Neural progenitor cell (in vitro differentiated cells): ENCODE measurements around the gene RNF150. TPM values are rescaled to one million over a fixed set of nuclear protein-coding genes. Genes with fewer than 3 reads are reported as not detected.
A peak's percentile ranks its signal among the peaks of the same experiment; 100 is the strongest.

Experiments used
- DNase-seq: peaks from one replicate; pipeline ENCODE4 v3.0.0-alpha.2; 2016; ENCODE audit warnings: low spot score
- H2AFZ ChIP-seq: fragments of 200-600 bp; sonication (generic); replicated peaks from 2 replicates; pipeline ENCODE4 v1.6.1; 2016; ENCODE audit warnings: antibody characterized with exemption
- H3F3A ChIP-seq: fragments of 200-600 bp; sonication (generic); 2 replicates; pipeline ENCODE4 v1.6.1; 2016; ENCODE audit warnings: antibody characterized with exemption, low read depth
- H3K27ac ChIP-seq: fragments of 200-600 bp; sonication (generic); 2 replicates; pipeline ENCODE4 v1.5.1; 2016; ENCODE audit warnings: mild to moderate bottlenecking
- H3K27me3 ChIP-seq: fragments of 200-600 bp; sonication (generic); 2 replicates; pipeline ENCODE4 v1.6.1; 2016; ENCODE audit warnings: mild to moderate bottlenecking, moderate library complexity
- H3K36me3 ChIP-seq: fragments of 200-600 bp; sonication (generic); 2 replicates; pipeline ENCODE4 v1.5.1; 2016
- H3K4me1 ChIP-seq: fragments of 200-600 bp; sonication (generic); 2 replicates; pipeline ENCODE4 v1.6.1; 2016; ENCODE audit warnings: mixed run types
- H3K4me2 ChIP-seq: fragments of 200-600 bp; sonication (generic); 2 replicates; pipeline ENCODE4 v1.6.1; 2016
- H3K4me3 ChIP-seq: fragments of 200-600 bp; sonication (generic); 2 replicates; pipeline ENCODE4 v1.5.1; 2016
- H3K79me2 ChIP-seq: fragments of 200-600 bp; sonication (generic); 2 replicates; pipeline ENCODE4 v1.6.1; 2016; ENCODE audit warnings: low read depth
- H3K9ac ChIP-seq: fragments of 200-600 bp; sonication (generic); 2 replicates; pipeline ENCODE4 v1.6.1; 2016
- H3K9me3 ChIP-seq: fragments of 200-600 bp; sonication (generic); 2 replicates; pipeline ENCODE4 v1.5.1; 2016; ENCODE audit warnings: low read depth
- H4K20me1 ChIP-seq: fragments of 200-600 bp; sonication (generic); 2 replicates; pipeline ENCODE4 v1.6.1; 2016; ENCODE audit warnings: low read depth
- H3K27ac Mint-ChIP-seq: 3 replicates; pipeline ENCODE4 v1.8.0; 2021; ENCODE audit warnings: mixed read lengths
- H3K27me3 Mint-ChIP-seq: 2 replicates; pipeline ENCODE4 v1.8.0; 2022; ENCODE audit warnings: low read depth, mild to moderate bottlenecking, inconsistent platforms, moderate library complexity, mixed read lengths; ENCODE audit not compliant: insufficient read depth
- H3K36me3 Mint-ChIP-seq: 3 replicates; pipeline ENCODE4 v1.8.0; 2021; ENCODE audit warnings: mixed read lengths
- H3K4me1 Mint-ChIP-seq: 3 replicates; pipeline ENCODE4 v1.8.0; 2021; ENCODE audit warnings: mixed read lengths
- H3K4me3 Mint-ChIP-seq: 3 replicates; pipeline ENCODE4 v1.8.0; 2021; ENCODE audit warnings: mild to moderate bottlenecking, moderate library complexity, mixed read lengths
- H3K9me3 Mint-ChIP-seq: 3 replicates; pipeline ENCODE4 v1.8.0; 2020; ENCODE audit warnings: mixed read lengths
- EZH2 ChIP-seq: fragments of 200-600 bp; sonication (generic); IDR thresholded peaks from 2 replicates; pipeline ENCODE4 v1.6.1; 2017; ENCODE audit warnings: antibody characterized with exemption, mild to moderate bottlenecking, moderate library complexity
- EZH2phosphoT487 ChIP-seq: fragments of 200-600 bp; sonication (generic); IDR thresholded peaks from 2 replicates; pipeline ENCODE4 v1.6.1; 2017; ENCODE audit warnings: antibody characterized with exemption
- total RNA-seq: library from RNA; depleted of rRNA; stranded (reverse); fragments of >200 nt; gene quantifications from 2 replicates; pipeline ENCODE4 v1.2.3, GENCODE V29; 2015; ENCODE audit warnings: low replicate concordance
- TF ChIP-seq, protein P1 (sequence below): fragments of 200-600 bp; sonication (generic); IDR thresholded peaks from 2 replicates; pipeline ENCODE4 v1.5.1; 2017; ENCODE audit warnings: antibody characterized with exemption, mild to moderate bottlenecking

RNF150 gene
- total RNA-seq, 1 donor from 2014 or later = 1.4 TPM

DNA sequence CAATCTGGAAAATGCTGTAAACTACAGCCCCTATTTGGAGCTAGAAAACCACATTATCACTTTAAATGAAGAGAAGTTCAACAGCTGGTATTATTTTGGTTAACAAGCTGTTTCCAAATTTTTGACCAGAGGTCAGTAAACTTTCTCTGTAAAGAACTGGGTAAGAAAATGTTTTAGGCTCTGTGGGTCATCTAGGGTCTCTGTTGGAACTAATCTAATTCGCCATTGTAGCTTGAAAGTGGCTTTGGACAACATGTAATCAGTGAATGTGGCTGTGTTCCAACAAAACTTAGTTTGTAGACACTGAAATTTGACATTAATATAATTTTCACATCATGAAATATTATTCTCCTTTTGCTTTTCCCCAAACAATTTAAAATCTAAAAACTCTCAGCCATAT lies 25.8 kb upstream of the RNF150 start:
- H3K4me2 ChIP-seq = no peak overlapping the region
- H3F3A ChIP-seq = no peaks in the 10 kb centered on the region
- H3K36me3 Mint-ChIP-seq = no peaks in the 10 kb centered on the region
- no peaks in the 10 kb centered on the region for H3K27me3 ChIP-seq
- no peak for TF ChIP-seq EZH2phosphoT487
- DNase-seq = no peak
- H3K4me1 Mint-ChIP-seq = no peaks in the 10 kb centered on the region
- H4K20me1 ChIP-seq = no peaks in the 10 kb centered on the region
- no peak overlapping the region for H3K9ac ChIP-seq
- H3K27ac Mint-ChIP-seq = no peak overlapping the region
- no peaks in the 10 kb centered on the region for H3K79me2 ChIP-seq
- H3K9me3 ChIP-seq = no peaks in the 10 kb centered on the region
- no peaks in the 10 kb centered on the region for H3K4me1 ChIP-seq
- H3K27me3 Mint-ChIP-seq = peaks cover 9% of the 10 kb centered on the region
- H3K27ac ChIP-seq = no peak overlapping the region
- no peak overlapping the region for H3K4me3 ChIP-seq
- peaks cover 5% of the 10 kb centered on the region for H3K9me3 Mint-ChIP-seq
- H3K4me3 Mint-ChIP-seq = no peak overlapping the region
- no peak overlapping the region for H2AFZ ChIP-seq
- H3K36me3 ChIP-seq = no peaks in the 10 kb centered on the region

DNA sequence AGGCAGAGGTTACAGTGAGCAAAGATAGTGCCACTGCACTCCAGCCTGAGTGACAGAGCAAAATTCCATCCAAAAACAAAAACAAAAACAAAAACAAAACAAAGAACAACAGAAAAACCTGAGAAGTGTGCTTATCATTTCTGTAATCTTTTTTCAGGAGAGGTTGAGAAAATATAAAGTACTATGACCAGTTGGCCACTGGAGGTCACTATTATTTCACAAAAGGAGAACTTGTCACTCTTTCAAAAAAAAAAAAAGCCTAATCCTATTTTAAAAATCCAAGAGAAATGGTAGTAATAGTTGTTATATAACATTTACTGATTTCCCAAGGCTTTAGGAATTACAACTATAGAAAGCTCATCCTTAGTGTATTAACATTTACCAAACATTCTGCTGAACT lies 24.9 kb upstream of the RNF150 start:
- Mint-ChIP-seq H3K9me3 (peaks cover 5% of the 10 kb centered on the region), H3K27me3 (peaks cover 9% of the 10 kb centered on the region), H3K36me3 (no peaks in the 10 kb centered on the region), H3K4me1 (no peaks in the 10 kb centered on the region), H3K4me3 (no peak overlapping the region), H3K27ac (no peak overlapping the region)
- no peaks in the 10 kb centered on the region for H3F3A ChIP-seq
- no peak overlapping the region for H3K4me2 ChIP-seq
- DNase-seq = peak; percentile 35
- no peaks in the 10 kb centered on the region for H3K4me1 ChIP-seq
- H3K79me2 ChIP-seq = no peaks in the 10 kb centered on the region
- H3K36me3 ChIP-seq = no peaks in the 10 kb centered on the region
- no peaks in the 10 kb centered on the region for H3K27me3 ChIP-seq
- H2AFZ ChIP-seq = no peak overlapping the region
- H4K20me1 ChIP-seq = no peaks in the 10 kb centered on the region
- TF ChIP-seq, protein P1, sequence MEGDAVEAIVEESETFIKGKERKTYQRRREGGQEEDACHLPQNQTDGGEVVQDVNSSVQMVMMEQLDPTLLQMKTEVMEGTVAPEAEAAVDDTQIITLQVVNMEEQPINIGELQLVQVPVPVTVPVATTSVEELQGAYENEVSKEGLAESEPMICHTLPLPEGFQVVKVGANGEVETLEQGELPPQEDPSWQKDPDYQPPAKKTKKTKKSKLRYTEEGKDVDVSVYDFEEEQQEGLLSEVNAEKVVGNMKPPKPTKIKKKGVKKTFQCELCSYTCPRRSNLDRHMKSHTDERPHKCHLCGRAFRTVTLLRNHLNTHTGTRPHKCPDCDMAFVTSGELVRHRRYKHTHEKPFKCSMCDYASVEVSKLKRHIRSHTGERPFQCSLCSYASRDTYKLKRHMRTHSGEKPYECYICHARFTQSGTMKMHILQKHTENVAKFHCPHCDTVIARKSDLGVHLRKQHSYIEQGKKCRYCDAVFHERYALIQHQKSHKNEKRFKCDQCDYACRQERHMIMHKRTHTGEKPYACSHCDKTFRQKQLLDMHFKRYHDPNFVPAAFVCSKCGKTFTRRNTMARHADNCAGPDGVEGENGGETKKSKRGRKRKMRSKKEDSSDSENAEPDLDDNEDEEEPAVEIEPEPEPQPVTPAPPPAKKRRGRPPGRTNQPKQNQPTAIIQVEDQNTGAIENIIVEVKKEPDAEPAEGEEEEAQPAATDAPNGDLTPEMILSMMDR = peak; percentile 73
- TF ChIP-seq EZH2 (no peak), EZH2phosphoT487 (no peak)
- H3K27ac ChIP-seq = no peak overlapping the region
- H3K9ac ChIP-seq = no peak overlapping the region
- no peaks in the 10 kb centered on the region for H3K9me3 ChIP-seq
- no peak overlapping the region for H3K4me3 ChIP-seq

DNA sequence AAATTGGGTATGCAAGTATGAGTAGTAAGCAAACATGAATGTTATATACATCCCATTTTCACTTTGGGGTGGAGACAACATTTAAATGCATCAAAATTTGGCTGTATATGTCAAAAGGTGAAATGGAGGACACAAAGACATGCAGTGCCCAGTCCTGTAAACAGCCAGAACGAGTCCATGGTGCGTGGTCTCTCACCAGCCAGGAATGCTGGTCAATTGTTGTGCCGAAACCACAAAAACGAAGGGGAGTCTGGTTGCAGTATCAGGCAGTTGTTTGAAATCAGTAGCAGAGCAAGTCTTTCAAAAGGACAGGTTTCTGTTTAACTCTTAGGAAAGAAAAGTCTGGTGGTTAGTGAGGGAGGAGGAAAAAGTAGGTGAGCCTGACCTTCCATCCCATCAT lies 22.3 kb upstream of the RNF150 start:
- Histone ChIP-seq H3K4me3 (no peak overlapping the region), H4K20me1 (no peaks in the 10 kb centered on the region), H3K36me3 (no peaks in the 10 kb centered on the region), H2AFZ (no peak overlapping the region), H3K9ac (no peak overlapping the region), H3K4me1 (no peaks in the 10 kb centered on the region), H3K4me2 (no peak overlapping the region), H3F3A (no peaks in the 10 kb centered on the region), H3K9me3 (no peaks in the 10 kb centered on the region), H3K27me3 (no peaks in the 10 kb centered on the region), H3K27ac (no peak overlapping the region), H3K79me2 (no peaks in the 10 kb centered on the region)
- DNase-seq = no peak
- H3K4me1 Mint-ChIP-seq = no peaks in the 10 kb centered on the region
- no peaks in the 10 kb centered on the region for H3K36me3 Mint-ChIP-seq
- H3K27ac Mint-ChIP-seq = no peak overlapping the region
- no peak overlapping the region for H3K4me3 Mint-ChIP-seq
- TF ChIP-seq EZH2phosphoT487 (no peak), EZH2 (no peak)
- TF ChIP-seq, protein P1 = no peak
- H3K9me3 Mint-ChIP-seq = no peaks in the 10 kb centered on the region
- H3K27me3 Mint-ChIP-seq = peaks cover 9% of the 10 kb centered on the region

DNA sequence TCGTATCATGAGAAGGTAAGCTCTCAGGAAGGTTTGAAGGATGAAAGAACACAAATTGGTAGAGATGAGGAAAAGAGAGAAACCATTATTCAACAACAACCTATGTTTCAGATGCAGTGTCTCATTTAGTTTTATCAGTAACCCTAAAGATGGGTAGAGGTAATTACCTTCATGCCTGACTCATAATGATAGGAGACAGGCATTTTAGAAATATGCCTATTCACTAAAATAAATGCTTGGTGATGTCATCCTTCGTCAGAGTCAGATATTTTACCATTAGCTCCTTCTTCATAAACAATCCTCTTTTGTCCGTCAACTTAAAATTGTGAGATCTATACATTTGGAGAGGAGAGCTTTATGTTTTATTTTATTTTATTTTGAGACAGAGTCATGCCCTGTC lies 21.5 kb upstream of the RNF150 start:
- Histone ChIP-seq H3K9me3 (no peaks in the 10 kb centered on the region), H4K20me1 (no peaks in the 10 kb centered on the region), H2AFZ (no peak overlapping the region), H3K4me1 (no peaks in the 10 kb centered on the region), H3K27me3 (no peaks in the 10 kb centered on the region), H3K4me2 (no peak overlapping the region), H3F3A (no peaks in the 10 kb centered on the region), H3K27ac (no peak overlapping the region), H3K9ac (no peak overlapping the region), H3K79me2 (no peaks in the 10 kb centered on the region), H3K36me3 (no peaks in the 10 kb centered on the region), H3K4me3 (no peak overlapping the region)
- TF ChIP-seq EZH2 (no peak), EZH2phosphoT487 (no peak)
- TF ChIP-seq, protein P1 = no peak
- H3K9me3 Mint-ChIP-seq = no peaks in the 10 kb centered on the region
- no peaks in the 10 kb centered on the region for H3K4me1 Mint-ChIP-seq
- H3K27me3 Mint-ChIP-seq = peaks cover 8% of the 10 kb centered on the region
- no peak overlapping the region for H3K27ac Mint-ChIP-seq
- no peak for DNase-seq
- H3K4me3 Mint-ChIP-seq = no peak overlapping the region
- no peaks in the 10 kb centered on the region for H3K36me3 Mint-ChIP-seq
